Epithelial cell of esophagus (primary cell): ENCODE measurements around the gene TATDN3.
"Not testable (repeated sequence)": the region's sequence is repeated elsewhere in the genome, so short reads cannot be mapped to it uniquely, and the experiment has no call there.

Experiments
- DNase-seq: peaks from one replicate; pipeline ENCODE4 v3.0.0; 2010; ENCODE audit warnings: low read depth
- H3K4me3 ChIP-seq: 2 replicates; pipeline ENCODE4 v1.5.1; 2011; ENCODE audit warnings: mild to moderate bottlenecking, low read length, control low read depth
- CTCF ChIP-seq: IDR thresholded peaks from 2 replicates; pipeline ENCODE4 v1.5.1; 2011; ENCODE audit warnings: low read depth, mild to moderate bottlenecking, low read length, control low read depth, inconsistent platforms; ENCODE audit not compliant: insufficient read depth; ENCODE audit errors: missing control alignments

The TATDN3 gene

GRCh38 chr1:212777151-212777550 lies 14.5 kb upstream of the TATDN3 start:
- DNase-seq, result no peak
- TF ChIP-seq CTCF, result no peak
- no peak overlapping the region for H3K4me3 ChIP-seq

GRCh38 chr1:212779086-212779485 lies 12.6 kb upstream of the TATDN3 start:
- DNase-seq, H3K4me3 ChIP-seq: not testable (repeated sequence)

- no peak for DNase-seq
- TF ChIP-seq CTCF, result no peak
- H3K4me3 ChIP-seq, result no peak overlapping the region
Measured at GRCh38 chr1:212780759-212781158, 10.9 kb upstream of the TATDN3 start.

GRCh38 chr1:212781225-212781624 lies 10.5 kb upstream of the TATDN3 start:
- no peak overlapping the region for H3K4me3 ChIP-seq
- TF ChIP-seq CTCF, result no peak
- no peak for DNase-seq

GRCh38 chr1:212782422-212783154 lies 9.1 kb upstream of the TATDN3 start:
- no peak overlapping the region for H3K4me3 ChIP-seq
- DNase-seq, result peak; percentile 46
- TF ChIP-seq CTCF, result peak; percentile 50

GRCh38 chr1:212783976-212784375 lies 7.7 kb upstream of the TATDN3 start:
- no peak for DNase-seq
- H3K4me3 ChIP-seq, result no peak overlapping the region
- no peak for TF ChIP-seq CTCF

GRCh38 chr1:212785871-212786270 lies 5.8 kb upstream of the TATDN3 start:
- no peak for DNase-seq
- H3K4me3 ChIP-seq, result no peak overlapping the region
- no peak for TF ChIP-seq CTCF
